ENCODE data around the gene SURF6.

Gene SURF6

GRCh38 chr9:133367778-133368177, 31.8 kb upstream of the SURF6 start:
- no peak for DNase-seq (ENCODE audit: low spot score)

- no peak for DNase-seq (ENCODE audit: low spot score)
Measured at GRCh38 chr9:133367221-133367620, 31.2 kb upstream of the SURF6 start.

- DNase-seq (ENCODE audit: low spot score), result no peak
Measured at GRCh38 chr9:133366435-133366834, 30.4 kb upstream of the SURF6 start.

GRCh38 chr9:133362359-133363044, 26.5 kb upstream of the SURF6 start:
- DNase-seq (ENCODE audit: low spot score), result no peak

GRCh38 chr9:133361507-133362092, 25.6 kb upstream of the SURF6 start:
- no peak for DNase-seq (ENCODE audit: low spot score)

- DNase-seq (ENCODE audit: low spot score), result no peak
Measured at GRCh38 chr9:133360400-133361393, 24.7 kb upstream of the SURF6 start.

GRCh38 chr9:133359399-133360175, 23.6 kb upstream of the SURF6 start:
- no peak for DNase-seq (ENCODE audit: low spot score)

- no peak for DNase-seq (ENCODE audit: low spot score)
Measured at GRCh38 chr9:133357656-133358055, 21.7 kb upstream of the SURF6 start.

GRCh38 chr9:133356391-133357091, 20.6 kb upstream of the SURF6 start, which contains the start of the genes SURF1 and SURF2:
SURF1 (minus strand) TSS chr9:133356487; CDS start chr9:133356453, 34 bp downstream.
SURF2 (plus strand) TSS chr9:133356550; CDS start chr9:133356593, 43 bp downstream.
- peak; percentile 86 for DNase-seq (ENCODE audit: low spot score)

- no peak for DNase-seq (ENCODE audit: low spot score)
Measured at GRCh38 chr9:133355881-133356357, 19.9 kb upstream of the SURF6 start.

- no peak for DNase-seq (ENCODE audit: low spot score)
Measured at GRCh38 chr9:133354766-133355165, 18.8 kb upstream of the SURF6 start.

GRCh38 chr9:133353548-133353947, 17.6 kb upstream of the SURF6 start:
- DNase-seq (ENCODE audit: low spot score), result no peak

- DNase-seq (ENCODE audit: low spot score), result no peak
Measured at GRCh38 chr9:133352635-133353340, 16.8 kb upstream of the SURF6 start.

GRCh38 chr9:133351908-133352634, 16.1 kb upstream of the SURF6 start:
- DNase-seq (ENCODE audit: low spot score), result peak; percentile 44

GRCh38 chr9:133351526-133351907, 15.5 kb upstream of the SURF6 start:
- DNase-seq (ENCODE audit: low spot score), result no peak

- no peak for DNase-seq (ENCODE audit: low spot score)
Measured at GRCh38 chr9:133349965-133350616, 14.1 kb upstream of the SURF6 start.

GRCh38 chr9:133348718-133349573, 13.0 kb upstream of the SURF6 start:
- DNase-seq (ENCODE audit: low spot score), result no peak
